Uterus (tissue), 2 donors: ENCODE measurements around the gene FHL3.

Experiments used
- CTCF ChIP-seq, 4 experiments: fragments of 200-600 bp in 2 of 4; fragments of 450-650 bp in 2 of 4; sonication (generic) in 2 of 4; IDR thresholded peaks; one replicate each; pipeline ENCODE4 v1.5.1; 2016 to 2019; ENCODE audit warnings: antibody characterized with exemption in 4 of 4, mild to moderate bottlenecking in 2 of 4, moderate library complexity in 1 of 4
- POLR2A ChIP-seq, 2 donors: fragments of 450-650 bp; IDR thresholded peaks; one replicate each; pipeline ENCODE4 v1.6.1; 2016; ENCODE audit warnings: antibody characterized with exemption in 2 of 2, mild to moderate bottlenecking in 1 of 2, moderate library complexity in 1 of 2

- TF ChIP-seq CTCF (IDR thresholded peaks at IDR 0.05) = no peak
- no peak for TF ChIP-seq POLR2A (IDR thresholded peaks at IDR 0.05)
Observed at GRCh38 chr1:38047603-38048141, 42.4 kb upstream of the FHL3 start.
